Endothelial cell of hepatic sinusoid (primary cell): ENCODE measurements around the gene DYNLRB2.

Experiments used
- in situ Hi-C: cut with HindIII; loops from 2 replicates; pipeline ENCODE4 v1.10.0; 2017; ENCODE audit warnings: low sequenced_read_pairs

The DYNLRB2 gene

GRCh38 chr16:80592273-80592672 lies 51.5 kb downstream of the DYNLRB2 start:
- in situ Hi-C loops = no loop called here

DNA sequence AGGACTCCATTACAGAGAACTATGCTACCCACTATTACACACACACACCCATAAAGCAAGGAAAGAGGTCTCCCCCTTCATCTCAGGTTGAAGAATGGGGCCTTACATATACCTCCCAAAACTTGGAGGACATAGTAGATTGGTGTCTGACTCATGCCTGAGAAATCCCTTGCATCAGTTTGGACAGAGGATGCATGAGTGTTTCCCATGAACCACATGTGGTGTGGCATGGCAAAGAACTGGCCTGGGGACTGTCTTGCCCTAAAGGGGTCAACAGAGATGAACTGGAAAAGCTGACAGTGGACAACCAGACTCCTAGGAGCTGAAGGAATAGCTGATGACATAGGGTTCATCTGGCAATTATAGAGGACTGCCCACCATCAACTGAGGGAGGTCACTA lies 54.0 kb downstream of the DYNLRB2 start:
- in situ Hi-C loops = no loop called here

GRCh38 chr16:80596507-80597207 lies 55.9 kb downstream of the DYNLRB2 start:
- in situ Hi-C loops = no loop called here

DNA sequence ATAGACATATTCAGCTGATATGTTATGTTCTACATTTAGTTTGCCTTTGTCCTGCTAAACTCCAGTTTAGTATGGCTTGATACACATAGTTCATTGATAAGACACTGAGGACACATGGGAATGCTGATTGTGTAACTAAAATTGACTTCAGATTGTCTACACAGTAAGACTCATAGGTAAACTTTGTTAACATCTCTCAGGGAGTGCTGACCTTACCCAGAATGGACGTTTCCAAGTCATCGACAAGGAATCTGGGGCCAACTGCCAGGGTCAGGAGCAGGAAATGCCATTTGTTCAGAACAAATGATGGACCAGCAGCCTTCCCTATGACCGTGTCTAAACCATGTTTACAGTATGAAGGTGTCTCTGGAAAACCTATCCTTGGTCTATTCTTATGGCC lies 58.7 kb downstream of the DYNLRB2 start:
- in situ Hi-C loops = no loop called here
